Transverse colon (tissue), 4 donors: ENCODE results near the gene SCLY.

Experiments used
- EP300 ChIP-seq: sonication (generic); formaldehyde crosslinking; IDR thresholded peaks from one replicate; pipeline ENCODE4 v1.6.1; 2017; ENCODE audit warnings: antibody characterized with exemption, low read depth
- POLR2A ChIP-seq: fragments of 450-650 bp; IDR thresholded peaks from one replicate; pipeline ENCODE4 v1.6.1; 2016; ENCODE audit warnings: antibody characterized with exemption, mild to moderate bottlenecking, moderate library complexity
- POLR2AphosphoS5 ChIP-seq, 3 donors: sonication (generic); formaldehyde crosslinking; IDR thresholded peaks; one replicate each; pipeline ENCODE4 v1.6.1; 2016; ENCODE audit warnings: antibody characterized with exemption in 3 of 3
- TF ChIP-seq, protein P1 (sequence below), 5 experiments: fragments of 200-600 bp in 3 of 5; fragments of 450-650 bp in 2 of 5; sonication (generic) in 3 of 5; IDR thresholded peaks; 1 replicate in 2 of 5; 2 replicates in 3 of 5; pipeline ENCODE4 v1.5.1; 2016 to 2017; ENCODE audit warnings: antibody characterized with exemption in 5 of 5, inconsistent platforms in 3 of 5, mild to moderate bottlenecking in 2 of 5, moderate library complexity in 1 of 5

DNA sequence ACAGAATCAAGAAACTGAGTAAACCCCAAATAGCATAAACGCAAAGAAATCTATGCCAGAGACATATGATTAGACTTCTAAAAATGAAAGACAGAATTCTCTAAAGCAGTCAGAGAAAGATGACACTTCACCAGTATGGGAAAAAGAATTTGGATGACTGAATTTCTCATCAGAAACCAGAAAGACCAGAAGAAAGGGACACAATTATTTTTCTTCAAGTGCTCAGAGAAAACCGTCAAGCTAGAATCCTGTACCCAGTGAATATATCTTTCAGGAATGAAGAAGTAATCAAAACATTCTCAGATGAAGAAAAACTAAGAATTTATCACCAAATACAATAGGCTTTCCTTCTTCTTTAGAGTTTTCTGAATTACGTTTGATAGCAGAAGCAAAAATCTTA is 25.1 kb downstream of the SCLY start:
- TF ChIP-seq, protein P1, sequence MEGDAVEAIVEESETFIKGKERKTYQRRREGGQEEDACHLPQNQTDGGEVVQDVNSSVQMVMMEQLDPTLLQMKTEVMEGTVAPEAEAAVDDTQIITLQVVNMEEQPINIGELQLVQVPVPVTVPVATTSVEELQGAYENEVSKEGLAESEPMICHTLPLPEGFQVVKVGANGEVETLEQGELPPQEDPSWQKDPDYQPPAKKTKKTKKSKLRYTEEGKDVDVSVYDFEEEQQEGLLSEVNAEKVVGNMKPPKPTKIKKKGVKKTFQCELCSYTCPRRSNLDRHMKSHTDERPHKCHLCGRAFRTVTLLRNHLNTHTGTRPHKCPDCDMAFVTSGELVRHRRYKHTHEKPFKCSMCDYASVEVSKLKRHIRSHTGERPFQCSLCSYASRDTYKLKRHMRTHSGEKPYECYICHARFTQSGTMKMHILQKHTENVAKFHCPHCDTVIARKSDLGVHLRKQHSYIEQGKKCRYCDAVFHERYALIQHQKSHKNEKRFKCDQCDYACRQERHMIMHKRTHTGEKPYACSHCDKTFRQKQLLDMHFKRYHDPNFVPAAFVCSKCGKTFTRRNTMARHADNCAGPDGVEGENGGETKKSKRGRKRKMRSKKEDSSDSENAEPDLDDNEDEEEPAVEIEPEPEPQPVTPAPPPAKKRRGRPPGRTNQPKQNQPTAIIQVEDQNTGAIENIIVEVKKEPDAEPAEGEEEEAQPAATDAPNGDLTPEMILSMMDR (IDR thresholded peaks at IDR 0.05) = no peak
- no peak for TF ChIP-seq POLR2A
- no peak for TF ChIP-seq POLR2AphosphoS5 (IDR thresholded peaks at IDR 0.05)
- TF ChIP-seq EP300 = no peak
